Activated T-cell treated with anti-CD3 and anti-CD28 coated beads, Interleukin-2, amount 50 U/mL, for 4 hours (primary cell): ENCODE data around the gene GCK. TPM values are rescaled to one million over a fixed set of nuclear protein-coding genes. Genes with fewer than 3 reads are reported as not detected.

Source experiments
- ATAC-seq, 2 donors: fragments of 200-7000 bp; cut with Tn5 transposase; one replicate each; pipeline ENCODE4 v1.10.0; 2021
- DNase-seq: peaks from one replicate; pipeline ENCODE4 v3.0.0-alpha.2; 2020
- H3K27me3 Mint-ChIP-seq: one replicate; pipeline ENCODE4 v1.8.0; 2021; ENCODE audit warnings: low read depth, mixed read lengths
- H3K36me3 Mint-ChIP-seq: one replicate; pipeline ENCODE4 v1.8.0; 2022; ENCODE audit warnings: mixed read lengths; ENCODE audit not compliant: insufficient read depth
- H3K4me1 Mint-ChIP-seq: one replicate; pipeline ENCODE4 v1.8.0; 2021; ENCODE audit warnings: low read depth, mixed read lengths
- H3K4me3 Mint-ChIP-seq: one replicate; pipeline ENCODE4 v1.8.0; 2021; ENCODE audit warnings: mild to moderate bottlenecking, moderate library complexity, mixed read lengths
- H3K9me3 Mint-ChIP-seq: one replicate; pipeline ENCODE4 v1.8.0; 2021; ENCODE audit warnings: mixed read lengths
- total RNA-seq, 3 donors: library from RNA; stranded (reverse); gene quantifications; one replicate each; pipeline ENCODE4 v1.2.1, GENCODE V29; 2021

GCK gene
- total RNA-seq, 3 donors from 2014 or later: 1.3 to 4.3 (median 2.7) TPM

- Mint-ChIP-seq H3K36me3 (no peaks in the 10 kb centered on the region), H3K27me3 (peaks cover 2% of the 10 kb centered on the region), H3K4me3 (no peak overlapping the region), H3K4me1 (peaks cover 6% of the 10 kb centered on the region), H3K9me3 (peaks cover 8% of the 10 kb centered on the region)
- DNase-seq: no peak
- ATAC-seq: no peak
Observed at GRCh38 chr7:44167920-44168319, 21.3 kb downstream of the GCK start.

- DNase-seq: no peak
- peaks cover 2% of the 10 kb centered on the region for H3K27me3 Mint-ChIP-seq
- H3K4me1 Mint-ChIP-seq: peaks cover 6% of the 10 kb centered on the region
- ATAC-seq: no peak
- H3K4me3 Mint-ChIP-seq: no peak overlapping the region
- peaks cover 8% of the 10 kb centered on the region for H3K9me3 Mint-ChIP-seq
- H3K36me3 Mint-ChIP-seq: no peaks in the 10 kb centered on the region
Observed at GRCh38 chr7:44163591-44163990, 25.6 kb downstream of the GCK start.

GRCh38 chr7:44162785-44163395 is 26.3 kb downstream of the GCK start:
- H3K9me3 Mint-ChIP-seq: peaks cover 8% of the 10 kb centered on the region
- peaks cover 5% of the 10 kb centered on the region for H3K4me1 Mint-ChIP-seq
- peaks cover 2% of the 10 kb centered on the region for H3K27me3 Mint-ChIP-seq
- DNase-seq (no peak), ATAC-seq (no peak)
- H3K4me3 Mint-ChIP-seq: no peak overlapping the region
- H3K36me3 Mint-ChIP-seq: no peaks in the 10 kb centered on the region

GRCh38 chr7:44162179-44162578 is 27.1 kb downstream of the GCK start:
- H3K4me1 Mint-ChIP-seq: no peaks in the 10 kb centered on the region
- ATAC-seq: no peak
- H3K4me3 Mint-ChIP-seq: no peak overlapping the region
- peaks cover 2% of the 10 kb centered on the region for H3K27me3 Mint-ChIP-seq
- no peak for DNase-seq
- H3K36me3 Mint-ChIP-seq: no peaks in the 10 kb centered on the region
- H3K9me3 Mint-ChIP-seq: peaks cover 8% of the 10 kb centered on the region

- H3K9me3 Mint-ChIP-seq: peaks cover 8% of the 10 kb centered on the region
- H3K4me3 Mint-ChIP-seq: no peak overlapping the region
Observed at GRCh38 chr7:44161371-44161770, 27.9 kb downstream of the GCK start.

GRCh38 chr7:44159824-44160630 is 29.2 kb downstream of the GCK start:
- DNase-seq: no peak
- H3K4me3 Mint-ChIP-seq: no peak overlapping the region
- H3K9me3 Mint-ChIP-seq: peaks cover 8% of the 10 kb centered on the region
- no peaks in the 10 kb centered on the region for H3K4me1 Mint-ChIP-seq
- H3K36me3 Mint-ChIP-seq: no peaks in the 10 kb centered on the region
- H3K27me3 Mint-ChIP-seq: peaks cover 2% of the 10 kb centered on the region
- no peak for ATAC-seq

More at GRCh38 chr7:44161371-44161770, 27.9 kb downstream of the GCK start:
- DNase-seq (no peak), ATAC-seq (no peak)
- peaks cover 2% of the 10 kb centered on the region for H3K27me3 Mint-ChIP-seq
- no peaks in the 10 kb centered on the region for H3K4me1 Mint-ChIP-seq
- H3K36me3 Mint-ChIP-seq: no peaks in the 10 kb centered on the region

GRCh38 chr7:44158873-44159631 is 30.2 kb downstream of the GCK start:
- Mint-ChIP-seq H3K36me3 (no peaks in the 10 kb centered on the region), H3K4me1 (no peaks in the 10 kb centered on the region), H3K27me3 (peaks cover 2% of the 10 kb centered on the region), H3K9me3 (peaks cover 2% of the 10 kb centered on the region), H3K4me3 (no peak overlapping the region)
- DNase-seq (no peak), ATAC-seq (no peak)

- no peaks in the 10 kb centered on the region for H3K36me3 Mint-ChIP-seq
- H3K27me3 Mint-ChIP-seq: no peaks in the 10 kb centered on the region
- no peaks in the 10 kb centered on the region for H3K9me3 Mint-ChIP-seq
- H3K4me1 Mint-ChIP-seq: no peaks in the 10 kb centered on the region
- no peak for DNase-seq
- H3K4me3 Mint-ChIP-seq: no peak overlapping the region
- no peak for ATAC-seq
Observed at GRCh38 chr7:44158096-44158872, 31.0 kb downstream of the GCK start.

- Mint-ChIP-seq H3K4me1 (no peaks in the 10 kb centered on the region), H3K9me3 (no peaks in the 10 kb centered on the region), H3K36me3 (no peaks in the 10 kb centered on the region), H3K4me3 (no peak overlapping the region), H3K27me3 (no peaks in the 10 kb centered on the region)
- DNase-seq (no peak), ATAC-seq (no peak)
Observed at GRCh38 chr7:44157116-44158080, 31.8 kb downstream of the GCK start.

- ATAC-seq: no peak
Observed at GRCh38 chr7:44156453-44157010, 32.7 kb downstream of the GCK start.

GRCh38 chr7:44155191-44156185 is 33.8 kb downstream of the GCK start:
- DNase-seq (no peak), ATAC-seq (no peak)
- H3K36me3 Mint-ChIP-seq: no peaks in the 10 kb centered on the region
- peaks cover 1% of the 10 kb centered on the region for H3K27me3 Mint-ChIP-seq
- H3K4me1 Mint-ChIP-seq: no peaks in the 10 kb centered on the region
- no peak overlapping the region for H3K4me3 Mint-ChIP-seq
- no peaks in the 10 kb centered on the region for H3K9me3 Mint-ChIP-seq

More at GRCh38 chr7:44156453-44157010, 32.7 kb downstream of the GCK start:
- no peak for DNase-seq
- H3K36me3 Mint-ChIP-seq: no peaks in the 10 kb centered on the region
- H3K27me3 Mint-ChIP-seq: peaks cover 1% of the 10 kb centered on the region
- H3K9me3 Mint-ChIP-seq: no peaks in the 10 kb centered on the region
- H3K4me1 Mint-ChIP-seq: no peaks in the 10 kb centered on the region
- no peak overlapping the region for H3K4me3 Mint-ChIP-seq

GRCh38 chr7:44154703-44155102 is 34.5 kb downstream of the GCK start:
- no peak overlapping the region for H3K4me3 Mint-ChIP-seq
- H3K36me3 Mint-ChIP-seq: no peaks in the 10 kb centered on the region
- DNase-seq: no peak
- no peaks in the 10 kb centered on the region for H3K4me1 Mint-ChIP-seq
- no peaks in the 10 kb centered on the region for H3K9me3 Mint-ChIP-seq
- ATAC-seq: no peak
- H3K27me3 Mint-ChIP-seq: peaks cover 1% of the 10 kb centered on the region
